GM18498 (cell line): Measurements from ENCODE around the gene SEMA4D.

Source experiments
- ATAC-seq: cut with Tn5 transposase; IDR thresholded peaks from one replicate; pipeline ENCODE4 v1.9.1; 2021; ENCODE audit warnings: mild to moderate bottlenecking, moderate library complexity; ENCODE audit not compliant: unreplicated experiment

The SEMA4D gene

GRCh38 chr9:89390578-89391116, 107.3 kb downstream of the SEMA4D start:
- ATAC-seq = no peak

DNA sequence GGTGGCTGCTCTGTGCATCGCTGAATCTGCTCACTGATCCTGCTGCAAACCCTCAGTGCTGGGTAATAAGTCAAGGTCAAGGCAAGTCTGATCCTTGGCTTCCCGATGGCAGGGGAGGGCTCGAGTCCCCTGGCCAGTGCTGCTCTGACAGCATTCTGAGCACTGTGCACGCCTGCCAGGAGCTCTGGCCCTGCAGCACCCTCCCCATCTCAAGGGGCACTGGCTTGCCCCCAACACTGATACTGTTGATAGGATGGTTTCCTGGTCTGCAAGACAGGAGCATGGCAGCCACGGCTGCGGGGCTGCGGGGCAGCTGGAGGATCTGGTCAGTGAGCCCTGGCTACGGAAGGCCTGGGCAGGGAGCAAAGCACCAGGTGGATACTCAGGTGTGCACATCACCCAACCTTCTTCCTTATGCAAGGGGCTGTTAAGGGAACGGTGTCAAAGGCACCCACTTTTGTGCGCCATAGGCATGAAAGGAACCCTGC, 107.8 kb downstream of the SEMA4D start:
- no peak for ATAC-seq

GRCh38 chr9:89388868-89389177, 109.1 kb downstream of the SEMA4D start:
- ATAC-seq = no peak

DNA sequence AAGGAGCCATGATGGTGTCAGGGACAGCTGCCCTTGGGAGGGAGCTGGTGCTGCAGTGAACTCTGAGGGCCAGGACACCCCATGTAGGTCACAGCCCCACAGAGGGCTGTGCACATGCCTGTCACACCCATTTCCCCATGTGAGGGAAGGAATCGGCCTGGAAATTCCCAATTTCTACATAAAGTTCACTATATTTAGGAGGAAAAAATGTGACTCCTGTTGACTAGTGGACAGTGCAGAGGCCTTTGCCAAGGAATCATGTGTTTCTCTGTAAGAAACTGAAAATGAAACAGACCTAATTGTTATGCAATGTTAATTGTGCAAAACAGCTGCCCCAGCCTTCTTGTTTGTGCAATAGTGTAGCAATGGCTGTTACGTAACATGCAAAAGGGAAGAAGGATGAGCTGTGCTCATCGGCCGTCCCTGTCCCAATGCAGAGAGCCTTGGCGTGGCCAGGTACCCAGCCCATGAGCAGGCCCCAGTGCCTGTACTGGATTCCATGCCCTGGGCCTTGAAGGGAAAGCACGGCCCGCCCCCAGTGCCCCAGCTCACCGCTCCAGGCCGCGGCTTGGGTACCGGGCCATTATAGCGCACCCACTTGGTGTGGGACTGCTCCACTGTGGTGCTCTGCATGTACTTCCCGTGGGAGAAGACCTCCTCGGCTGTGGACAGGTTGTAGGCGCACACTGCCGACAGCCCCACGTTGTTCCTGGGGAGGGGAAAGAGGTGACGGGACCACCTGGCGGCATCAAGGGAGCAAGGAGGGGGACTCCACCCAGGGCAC, 109.6 kb downstream of the SEMA4D start:
- ATAC-seq = no peak

- ATAC-seq = no peak
These were observed 110.6 kb downstream of the SEMA4D start for GRCh38 chr9:89387197-89387849.

DNA sequence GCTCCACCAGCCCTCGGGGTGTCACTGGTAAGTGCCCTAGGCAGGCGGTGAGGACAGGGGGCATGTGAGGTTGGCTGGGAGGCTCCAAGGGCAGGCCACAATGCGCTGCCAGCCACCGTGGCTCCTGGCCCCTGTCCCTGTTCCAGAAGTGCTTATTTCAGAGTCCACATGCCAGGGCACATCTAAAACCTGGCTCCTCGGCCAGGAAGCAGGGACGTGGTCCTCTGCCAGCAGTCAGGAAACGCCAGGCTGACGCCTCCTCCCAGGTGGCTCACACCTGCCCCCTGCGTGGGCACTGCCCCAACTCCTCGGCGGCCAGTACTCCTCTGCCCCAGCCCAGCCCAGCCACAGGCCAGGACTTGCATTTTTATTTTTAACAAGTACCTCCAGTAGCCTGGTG, 111.1 kb downstream of the SEMA4D start:
- ATAC-seq = no peak

- no peak for ATAC-seq
These were observed 111.7 kb downstream of the SEMA4D start for GRCh38 chr9:89386206-89386605.

DNA sequence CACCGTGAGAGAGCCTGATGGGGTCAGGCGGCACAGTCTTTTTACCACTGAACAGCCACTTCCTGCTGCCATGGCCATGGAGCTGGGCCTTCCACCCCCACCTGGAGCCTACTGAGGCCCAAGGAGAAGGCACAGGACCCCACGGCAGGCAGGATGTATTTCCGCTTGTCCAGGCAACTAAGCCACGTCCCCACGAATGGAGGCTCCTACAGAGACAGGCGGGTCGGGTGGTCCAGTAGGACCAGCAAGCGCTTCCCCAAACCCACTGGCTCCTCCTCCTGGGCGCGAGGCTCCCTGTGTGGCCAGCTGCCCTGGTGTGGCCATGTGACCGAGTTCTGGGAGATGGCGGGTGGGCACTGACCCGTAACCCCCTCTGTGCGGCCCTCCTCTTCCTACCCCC, 113.1 kb downstream of the SEMA4D start:
- ATAC-seq = no peak

- ATAC-seq = no peak
These were observed 114.1 kb downstream of the SEMA4D start for GRCh38 chr9:89383721-89384300.

DNA sequence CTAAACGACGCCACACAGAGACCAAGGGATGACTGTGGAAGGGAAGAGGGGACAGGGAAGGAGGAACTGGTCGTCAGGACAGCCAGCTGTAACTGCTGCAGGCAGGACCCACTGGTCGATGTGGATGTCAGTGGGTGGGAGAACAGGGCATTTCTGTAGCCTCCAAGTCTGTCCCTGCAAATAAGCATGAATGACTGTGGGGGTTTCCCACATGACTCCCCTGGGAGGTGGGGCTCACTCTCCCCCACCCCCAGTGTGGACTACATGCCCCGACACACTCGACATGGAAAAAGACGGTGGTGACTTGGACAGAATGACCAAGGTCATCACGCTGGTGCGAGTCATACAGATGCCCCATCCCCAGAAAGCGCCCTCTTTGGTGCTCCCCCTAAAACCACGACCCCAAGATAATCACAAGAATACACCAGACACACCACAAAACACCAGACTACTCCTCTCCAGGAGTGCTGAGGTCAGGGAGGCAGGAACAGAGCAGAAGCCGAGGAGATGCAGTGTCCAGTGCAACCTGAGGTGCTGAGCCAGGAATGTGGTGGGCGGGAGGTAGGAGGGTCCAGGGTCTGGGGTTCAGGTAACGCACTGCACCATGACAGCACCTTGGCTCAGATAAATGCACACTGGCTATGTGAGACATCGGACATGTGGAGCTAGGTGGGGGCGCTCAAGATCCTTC, 114.7 kb downstream of the SEMA4D start:
- no peak for ATAC-seq

- no peak for ATAC-seq
These were observed 115.6 kb downstream of the SEMA4D start for GRCh38 chr9:89382026-89382986.

DNA sequence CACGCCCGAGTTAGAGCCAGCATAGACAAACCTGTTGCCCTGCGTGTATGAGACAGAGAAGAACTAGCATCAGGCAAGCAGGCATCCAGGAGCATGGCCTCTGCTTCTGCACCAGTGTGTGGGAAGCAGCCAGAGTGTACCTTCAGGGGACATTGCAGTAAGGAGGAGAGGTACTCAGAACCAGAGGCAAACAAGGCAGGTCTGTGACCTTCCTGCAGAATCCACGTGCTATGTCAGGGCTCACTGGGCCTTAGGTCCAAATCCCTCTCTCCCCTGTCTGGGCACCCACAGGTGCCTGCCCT, 116.7 kb downstream of the SEMA4D start:
- ATAC-seq = no peak

GRCh38 chr9:89380437-89381307, 117.2 kb downstream of the SEMA4D start:
- ATAC-seq = no peak

- no peak for ATAC-seq
These were observed 118.3 kb downstream of the SEMA4D start for GRCh38 chr9:89379508-89380115.

DNA sequence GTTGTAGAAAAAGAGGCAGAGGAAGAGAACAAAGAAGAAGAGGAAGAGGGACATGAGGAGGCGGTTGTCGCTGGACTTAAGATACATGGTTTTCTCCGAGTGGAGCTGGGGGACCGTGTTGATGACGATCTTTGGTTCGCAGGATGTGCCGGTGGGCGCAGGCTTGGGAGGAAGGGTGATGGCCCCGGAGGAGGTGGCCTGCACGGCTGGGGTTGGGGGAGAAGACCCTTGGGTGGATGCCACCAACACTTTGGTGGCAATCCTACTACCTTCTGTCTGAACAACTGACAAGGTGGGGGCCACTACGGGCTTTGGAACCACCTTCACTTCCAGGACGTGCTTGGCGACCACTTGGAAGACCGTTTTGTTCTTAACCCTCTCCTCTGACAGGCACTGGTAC, 118.9 kb downstream of the SEMA4D start:
- no peak for ATAC-seq

- ATAC-seq = no peak
These were observed 119.4 kb downstream of the SEMA4D start for GRCh38 chr9:89378541-89378940.

GRCh38 chr9:89377411-89377810, 120.5 kb downstream of the SEMA4D start:
- ATAC-seq = no peak

- ATAC-seq = no peak
These were observed 121.1 kb downstream of the SEMA4D start for GRCh38 chr9:89376741-89377351.

DNA sequence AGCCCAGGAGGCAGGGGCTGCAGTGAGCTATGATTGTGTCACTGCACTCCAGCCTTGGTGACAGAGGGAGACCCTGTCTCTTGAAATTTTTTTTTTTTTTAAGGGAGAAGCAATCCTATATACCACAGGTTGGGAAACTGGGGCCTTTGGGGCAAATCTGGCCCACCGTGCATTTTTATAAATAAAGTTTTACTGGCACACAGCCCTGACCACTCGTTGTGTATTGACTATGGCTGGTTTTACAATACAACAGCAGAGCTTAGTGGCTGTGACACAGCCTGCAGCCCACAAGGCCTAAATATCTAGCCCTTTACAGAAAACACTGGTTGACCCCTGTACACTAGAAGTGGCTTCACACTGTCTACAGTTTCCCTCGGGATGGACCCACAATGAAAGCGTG, 121.6 kb downstream of the SEMA4D start:
- ATAC-seq = no peak
